Loucy (cell line): ENCODE results near the gene TRIO.

Experiments used
- H2AFZ ChIP-seq: fragments of 200-600 bp; sonication (generic); 2 replicates; pipeline ENCODE4 v1.6.0; 2016; ENCODE audit warnings: antibody characterized with exemption, mild to moderate bottlenecking, low read length, moderate library complexity
- H3F3A ChIP-seq: fragments of 200-600 bp; 2 replicates; pipeline ENCODE4 v1.6.0; 2016; ENCODE audit warnings: antibody characterized with exemption, low read depth, mild to moderate bottlenecking
- H3K27me3 ChIP-seq: fragments of 200-600 bp; sonication (generic); 2 replicates; pipeline ENCODE4 v1.6.1; 2014; ENCODE audit warnings: low read length, mild to moderate bottlenecking; ENCODE audit not compliant: insufficient read depth, poor library complexity, severe bottlenecking
- H3K36me3 ChIP-seq: fragments of 200-600 bp; sonication (generic); 2 replicates; pipeline ENCODE4 v1.6.1; 2016; ENCODE audit warnings: low read length; ENCODE audit not compliant: insufficient read depth
- H3K4me1 ChIP-seq: fragments of 200-600 bp; sonication (generic); 2 replicates; pipeline ENCODE4 v1.5.1; 2014; ENCODE audit warnings: low read length, mild to moderate bottlenecking; ENCODE audit not compliant: insufficient read depth, poor library complexity, severe bottlenecking
- H3K4me2 ChIP-seq: fragments of 200-600 bp; sonication (generic); 2 replicates; pipeline ENCODE4 v1.6.0; 2014; ENCODE audit warnings: antibody characterized with exemption, low read length, low read depth, mild to moderate bottlenecking; ENCODE audit not compliant: poor library complexity, severe bottlenecking
- H3K4me3 ChIP-seq: fragments of 200-600 bp; sonication (generic); 2 replicates; pipeline ENCODE4 v1.5.1; 2014; ENCODE audit warnings: low read length, mild to moderate bottlenecking, mixed read lengths; ENCODE audit not compliant: poor library complexity, severe bottlenecking
- H3K79me2 ChIP-seq: fragments of 200-600 bp; sonication (generic); 2 replicates; pipeline ENCODE4 v1.6.1; 2014; ENCODE audit warnings: low read length; ENCODE audit not compliant: insufficient read depth
- H3K9ac ChIP-seq: fragments of 200-600 bp; sonication (generic); 2 replicates; pipeline ENCODE4 v1.6.0; 2014; ENCODE audit warnings: mild to moderate bottlenecking, low read depth, low read length, moderate library complexity; ENCODE audit not compliant: poor library complexity, severe bottlenecking
- H3K9me2 ChIP-seq: fragments of 200-600 bp; sonication (generic); replicated peaks from 2 replicates; pipeline ENCODE4 v1.6.1; 2016; ENCODE audit warnings: low read depth, low read length, mixed read lengths
- H3K9me3 ChIP-seq: fragments of 200-600 bp; sonication (generic); 2 replicates; pipeline ENCODE4 v1.6.1; 2014; ENCODE audit warnings: mild to moderate bottlenecking, antibody characterized with exemption, low read length, low read depth; ENCODE audit not compliant: insufficient read depth
- H4K20me1 ChIP-seq: fragments of 200-600 bp; sonication (generic); 2 replicates; pipeline ENCODE4 v1.6.0; 2014; ENCODE audit warnings: antibody characterized with exemption, low read length, mild to moderate bottlenecking; ENCODE audit not compliant: insufficient read depth, poor library complexity, severe bottlenecking
- EZH2phosphoT487 ChIP-seq: fragments of 200-600 bp; IDR thresholded peaks from 2 replicates; pipeline ENCODE4 v1.6.1; 2018; ENCODE audit warnings: antibody characterized with exemption, mild to moderate bottlenecking, moderate library complexity, borderline replicate concordance
- TF ChIP-seq, protein P1 (sequence below): fragments of 200-600 bp; sonication (generic); conservative IDR thresholded peaks from 2 replicates; pipeline ENCODE4 v1.5.1; 2014; ENCODE audit warnings: mild to moderate bottlenecking, antibody characterized with exemption, low read length

Gene TRIO

DNA sequence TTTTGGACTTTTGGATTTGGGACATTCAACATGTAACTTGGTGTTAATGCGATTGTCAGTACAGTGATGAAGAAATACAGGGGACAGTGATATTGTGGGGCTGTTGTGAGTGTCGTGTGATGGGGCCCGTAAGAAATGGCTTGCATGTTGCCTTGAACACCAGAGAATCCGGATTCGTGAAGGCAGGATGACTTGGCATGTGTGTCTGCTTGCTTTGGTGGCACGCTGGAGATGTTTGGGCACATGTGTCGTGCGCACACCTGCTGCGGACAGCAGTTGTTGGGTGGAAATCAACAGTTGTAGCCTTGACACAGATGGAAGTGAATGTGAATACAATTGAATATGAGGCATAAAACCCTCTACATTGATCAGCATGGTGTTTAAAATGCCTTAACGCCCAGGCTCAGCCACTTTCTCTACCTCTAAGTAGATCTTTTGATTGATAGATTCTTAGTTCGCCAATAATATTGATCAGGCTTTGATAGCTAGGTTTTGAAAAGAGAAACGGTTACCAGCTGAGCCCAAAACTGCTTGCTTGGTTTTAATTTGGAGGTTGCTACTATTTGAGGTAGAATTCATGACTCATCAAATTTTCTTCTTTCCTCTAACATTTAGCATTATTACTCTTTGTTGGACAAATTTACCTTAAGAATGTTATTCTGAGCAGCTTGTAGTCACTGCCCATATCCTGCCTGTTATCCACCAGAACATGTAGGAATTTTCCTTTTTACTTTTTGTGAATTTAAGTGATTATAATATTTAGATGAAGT, 94.4 kb downstream of the TRIO start:
- no peaks in the 10 kb centered on the region for H3K27me3 ChIP-seq
- no peaks in the 10 kb centered on the region for H3F3A ChIP-seq
- no peak overlapping the region for H3K9ac ChIP-seq
- no peaks in the 10 kb centered on the region for H3K9me2 ChIP-seq
- no peaks in the 10 kb centered on the region for H3K36me3 ChIP-seq
- H4K20me1 ChIP-seq: peaks cover 37% of the 10 kb centered on the region
- no peak overlapping the region for H2AFZ ChIP-seq
- H3K4me1 ChIP-seq: peaks cover 16% of the 10 kb centered on the region
- no peaks in the 10 kb centered on the region for H3K9me3 ChIP-seq
- H3K4me2 ChIP-seq: no peak overlapping the region
- no peak for TF ChIP-seq EZH2phosphoT487
- TF ChIP-seq, protein P1, sequence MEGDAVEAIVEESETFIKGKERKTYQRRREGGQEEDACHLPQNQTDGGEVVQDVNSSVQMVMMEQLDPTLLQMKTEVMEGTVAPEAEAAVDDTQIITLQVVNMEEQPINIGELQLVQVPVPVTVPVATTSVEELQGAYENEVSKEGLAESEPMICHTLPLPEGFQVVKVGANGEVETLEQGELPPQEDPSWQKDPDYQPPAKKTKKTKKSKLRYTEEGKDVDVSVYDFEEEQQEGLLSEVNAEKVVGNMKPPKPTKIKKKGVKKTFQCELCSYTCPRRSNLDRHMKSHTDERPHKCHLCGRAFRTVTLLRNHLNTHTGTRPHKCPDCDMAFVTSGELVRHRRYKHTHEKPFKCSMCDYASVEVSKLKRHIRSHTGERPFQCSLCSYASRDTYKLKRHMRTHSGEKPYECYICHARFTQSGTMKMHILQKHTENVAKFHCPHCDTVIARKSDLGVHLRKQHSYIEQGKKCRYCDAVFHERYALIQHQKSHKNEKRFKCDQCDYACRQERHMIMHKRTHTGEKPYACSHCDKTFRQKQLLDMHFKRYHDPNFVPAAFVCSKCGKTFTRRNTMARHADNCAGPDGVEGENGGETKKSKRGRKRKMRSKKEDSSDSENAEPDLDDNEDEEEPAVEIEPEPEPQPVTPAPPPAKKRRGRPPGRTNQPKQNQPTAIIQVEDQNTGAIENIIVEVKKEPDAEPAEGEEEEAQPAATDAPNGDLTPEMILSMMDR: no peak
- H3K4me3 ChIP-seq: no peak overlapping the region
- H3K79me2 ChIP-seq: peaks cover 92% of the 10 kb centered on the region

- Histone ChIP-seq H3K27me3 (no peaks in the 10 kb centered on the region), H3K4me1 (peaks cover 16% of the 10 kb centered on the region), H3K9me3 (no peaks in the 10 kb centered on the region), H4K20me1 (peaks cover 37% of the 10 kb centered on the region), H3K4me2 (no peak overlapping the region), H3K9ac (no peak overlapping the region), H3K79me2 (peaks cover 91% of the 10 kb centered on the region), H3K36me3 (no peaks in the 10 kb centered on the region), H3K4me3 (no peak overlapping the region), H3F3A (no peaks in the 10 kb centered on the region), H3K9me2 (no peaks in the 10 kb centered on the region), H2AFZ (no peak overlapping the region)
- TF ChIP-seq, protein P1: no peak
- TF ChIP-seq EZH2phosphoT487: no peak
Observed at GRCh38 chr5:14238272-14238671, 95.1 kb downstream of the TRIO start.

DNA sequence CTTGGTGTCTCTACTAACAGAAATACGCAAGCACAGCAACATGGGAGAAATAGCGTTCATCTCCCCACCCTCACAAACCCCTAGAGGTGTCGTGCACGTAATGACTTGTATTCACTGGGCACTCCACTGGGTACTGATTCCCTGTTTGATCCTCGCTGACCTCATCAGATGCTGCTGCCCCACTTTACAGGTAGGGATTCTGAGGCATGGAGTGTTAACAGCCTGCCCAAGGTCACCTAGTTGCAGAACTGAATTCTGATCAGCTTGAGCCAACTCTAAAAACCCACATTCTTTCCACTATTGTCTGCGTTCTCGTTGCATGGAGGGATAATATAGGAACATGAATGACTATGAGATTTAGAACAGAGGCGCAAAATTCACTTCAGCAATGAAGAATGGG, 96.3 kb downstream of the TRIO start:
- H3K9ac ChIP-seq: no peak overlapping the region
- no peaks in the 10 kb centered on the region for H3K27me3 ChIP-seq
- TF ChIP-seq, protein P1: no peak
- TF ChIP-seq EZH2phosphoT487: no peak
- peaks cover 37% of the 10 kb centered on the region for H4K20me1 ChIP-seq
- H3K9me2 ChIP-seq: no peaks in the 10 kb centered on the region
- H2AFZ ChIP-seq: no peak overlapping the region
- H3K79me2 ChIP-seq: peaks cover 91% of the 10 kb centered on the region
- H3F3A ChIP-seq: no peaks in the 10 kb centered on the region
- H3K36me3 ChIP-seq: no peaks in the 10 kb centered on the region
- H3K9me3 ChIP-seq: no peaks in the 10 kb centered on the region
- no peak overlapping the region for H3K4me2 ChIP-seq
- no peak overlapping the region for H3K4me3 ChIP-seq
- H3K4me1 ChIP-seq: peaks cover 16% of the 10 kb centered on the region
